NCI-H1417 treated with DMSO at 0.1 percent for 48 hours (cell line): ENCODE results near the gene NYNRIN.

Experiments
- DNase-seq: peaks from one replicate; lab custom pipeline; 2025; lab: John Stamatoyannopoulos, UW

Gene NYNRIN

GRCh38 chr14:24456980-24457379 lies 58.2 kb downstream of the NYNRIN start:
- no peak for DNase-seq

- no peak for DNase-seq
Observed at GRCh38 chr14:24458736-24459135, 59.9 kb downstream of the NYNRIN start.

GRCh38 chr14:24459331-24459730 lies 60.5 kb downstream of the NYNRIN start:
- no peak for DNase-seq

- DNase-seq, result no peak
Observed at GRCh38 chr14:24461336-24461735, 62.5 kb downstream of the NYNRIN start.

GRCh38 chr14:24463017-24463883 lies 64.4 kb downstream of the NYNRIN start:
- DNase-seq, result no peak

- DNase-seq, result no peak
Observed at GRCh38 chr14:24463884-24464785, 65.3 kb downstream of the NYNRIN start.

GRCh38 chr14:24465368-24465767 lies 66.6 kb downstream of the NYNRIN start:
- DNase-seq, result no peak

- no peak for DNase-seq
Observed at GRCh38 chr14:24465805-24466204, 67.0 kb downstream of the NYNRIN start.
